Effector CD4-positive, alpha-beta T cell (primary cell): ENCODE results near the gene TSPAN3.

Experiments used
- DNase-seq: peaks from one replicate; pipeline ENCODE4 v3.0.0-alpha.2; 2020
- total RNA-seq: gene quantifications from one replicate; lab custom pipeline; 2026; lab: John Stamatoyannopoulos, UW

The TSPAN3 gene
- 8.4 reads per million, percentile 28 among the genes with 10 or more reads in this experiment for total RNA-seq

DNA sequence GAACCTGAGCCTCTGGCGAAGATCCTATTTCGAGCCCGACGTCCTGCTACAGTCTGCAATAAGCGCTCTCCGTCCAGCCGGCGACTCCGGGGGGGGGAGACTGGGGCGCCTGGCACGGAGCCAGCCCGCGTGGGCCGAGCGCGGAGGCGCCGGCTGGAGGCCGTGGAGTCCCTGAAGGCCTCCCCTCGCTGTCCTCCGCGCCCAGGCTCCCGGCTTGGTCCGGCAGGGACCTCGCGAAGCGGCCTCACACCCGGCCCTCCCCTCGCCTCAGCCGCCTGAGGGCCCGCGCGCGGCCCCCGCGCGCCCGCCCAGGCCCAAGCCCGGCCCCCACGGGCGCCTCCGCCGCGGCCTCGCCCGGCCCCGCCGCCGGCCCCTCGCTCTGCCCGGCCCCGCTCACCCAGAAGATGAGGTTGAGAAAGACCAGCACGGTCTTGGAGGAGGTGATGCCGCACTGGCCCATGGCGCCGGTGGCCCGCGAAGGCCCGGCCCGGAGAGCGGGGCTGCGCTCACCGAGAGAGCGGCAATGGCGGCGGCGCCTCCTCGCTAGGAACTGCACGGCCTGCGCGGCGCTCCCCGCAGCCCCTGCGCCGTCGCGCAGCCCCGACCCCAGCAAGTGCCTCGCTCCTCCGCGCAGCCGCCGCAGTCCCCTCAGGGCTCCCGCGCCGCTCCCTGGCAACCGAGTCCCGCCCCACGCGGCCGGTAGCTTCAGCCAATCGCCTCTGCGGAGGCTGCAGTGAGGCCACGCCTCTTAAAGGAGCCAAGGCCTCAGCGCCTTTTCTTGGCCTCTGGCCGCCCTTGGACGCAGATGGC is at the start of gene TSPAN3:
Gene TSPAN3, minus strand, starts transcription at position 615 of the 810 bp plus-strand sequence. Its CDS starts 155 bp downstream, at position 460.
- peak; percentile 89 for DNase-seq

DNA sequence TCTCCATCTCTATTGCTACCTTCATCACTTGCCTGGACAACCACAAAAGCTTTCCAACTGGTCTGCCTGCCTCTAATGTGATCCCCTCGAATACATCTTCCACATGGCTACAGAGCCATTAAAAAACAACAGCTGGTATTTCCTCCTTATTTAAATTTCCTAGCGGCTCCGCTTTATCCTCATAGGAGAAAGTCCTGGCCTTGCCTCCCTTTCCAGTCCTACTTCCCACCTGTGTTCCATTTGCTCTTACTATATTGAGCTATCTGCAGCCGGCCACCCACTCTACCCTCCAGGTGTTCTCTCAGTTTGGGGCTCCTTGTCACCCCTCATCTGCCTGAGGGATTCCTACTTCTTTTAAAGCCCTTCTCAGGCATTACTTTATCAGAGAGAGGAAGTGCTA is 49.7 kb upstream of the TSPAN3 start:
- DNase-seq = no peak

DNA sequence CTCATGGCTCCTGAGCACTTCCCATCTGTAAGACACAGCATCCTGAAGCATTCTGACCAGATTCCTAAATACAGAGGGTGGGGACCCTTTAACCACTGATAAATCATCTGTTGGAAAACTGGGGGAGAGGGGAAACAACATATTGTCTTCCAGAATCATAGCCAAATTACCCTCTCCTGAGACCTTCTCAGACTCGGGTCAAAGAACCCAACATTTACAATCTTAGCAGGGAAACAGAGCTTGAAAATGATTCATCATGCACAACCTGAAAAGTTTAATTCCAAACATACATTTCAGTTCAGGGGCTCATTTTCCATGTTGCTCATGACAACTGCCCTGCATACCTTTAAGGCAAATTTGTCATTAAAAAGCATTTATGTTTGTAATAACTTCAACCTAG is 48.5 kb upstream of the TSPAN3 start:
- no peak for DNase-seq

DNA sequence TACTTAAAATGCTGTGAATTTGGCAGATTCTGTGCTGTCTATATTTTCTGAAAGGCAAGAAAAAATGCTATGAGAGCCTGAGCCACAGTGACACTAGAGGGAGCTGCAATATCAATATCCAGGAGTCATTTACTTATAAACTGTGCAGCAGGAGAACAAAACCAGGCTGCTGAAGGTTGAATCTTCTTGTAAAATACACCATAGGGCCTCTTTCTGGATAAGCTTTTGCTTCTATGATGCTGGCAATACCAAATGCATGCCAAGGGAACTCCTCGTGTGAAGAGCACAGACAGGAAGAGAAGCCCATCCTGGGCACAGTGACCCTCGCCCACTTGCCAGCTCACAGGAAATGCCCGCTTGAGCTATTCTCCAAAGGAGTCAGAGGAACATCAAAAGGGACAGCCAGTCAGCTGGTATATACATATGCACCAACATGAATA is 48.0 kb upstream of the TSPAN3 start:
- DNase-seq = peak; percentile 7

DNA sequence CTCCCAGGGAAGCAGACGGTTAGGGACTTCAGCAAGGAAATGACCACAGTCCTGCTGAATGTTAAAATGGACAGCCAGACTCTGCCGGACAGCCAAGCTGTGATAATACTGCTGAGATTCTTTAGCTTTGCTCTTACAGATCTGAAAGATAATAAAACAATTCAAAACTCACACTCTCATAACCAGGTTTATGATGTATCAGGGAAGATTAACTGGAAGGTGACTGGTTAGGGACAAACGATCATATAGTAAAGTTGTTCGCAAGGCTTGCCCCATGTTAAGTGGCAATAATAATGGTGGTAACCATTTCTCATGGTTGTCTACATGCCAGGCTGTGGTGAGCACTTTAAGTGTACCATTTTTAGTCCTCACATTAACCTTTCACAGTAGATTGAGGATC is 44.3 kb upstream of the TSPAN3 start:
- DNase-seq = no peak

DNA sequence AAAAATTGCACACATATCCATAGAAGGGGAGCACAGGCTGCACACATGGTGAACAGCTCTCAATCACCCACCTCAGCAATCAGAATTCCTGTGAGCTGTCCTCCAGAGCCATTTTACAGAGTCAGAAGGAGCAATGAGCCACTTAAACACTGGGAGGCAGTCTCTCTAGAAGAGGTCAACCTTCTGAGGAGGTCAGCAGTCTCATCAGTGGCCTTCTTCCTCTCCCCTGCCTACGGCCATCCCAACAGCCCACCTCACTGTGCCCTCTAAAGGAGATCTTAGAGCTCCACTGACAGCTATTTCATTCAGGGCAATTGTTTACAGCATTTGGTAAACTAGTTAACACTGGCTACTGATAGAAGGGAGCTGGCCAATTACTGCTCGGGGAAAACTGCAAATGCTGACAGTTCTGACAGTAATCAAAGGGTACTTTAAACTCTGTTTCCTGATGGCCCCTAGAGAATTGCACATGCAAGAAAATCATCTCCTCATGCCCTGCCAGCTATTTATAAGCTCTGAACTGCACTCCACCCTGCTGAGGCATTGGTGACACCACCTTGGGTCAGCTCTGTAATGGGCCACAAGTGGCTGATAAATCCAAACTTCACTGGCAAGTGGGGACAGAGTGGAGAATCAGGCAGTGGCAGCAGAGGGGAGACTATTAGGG is 42.1 kb upstream of the TSPAN3 start:
- no peak for DNase-seq

DNA sequence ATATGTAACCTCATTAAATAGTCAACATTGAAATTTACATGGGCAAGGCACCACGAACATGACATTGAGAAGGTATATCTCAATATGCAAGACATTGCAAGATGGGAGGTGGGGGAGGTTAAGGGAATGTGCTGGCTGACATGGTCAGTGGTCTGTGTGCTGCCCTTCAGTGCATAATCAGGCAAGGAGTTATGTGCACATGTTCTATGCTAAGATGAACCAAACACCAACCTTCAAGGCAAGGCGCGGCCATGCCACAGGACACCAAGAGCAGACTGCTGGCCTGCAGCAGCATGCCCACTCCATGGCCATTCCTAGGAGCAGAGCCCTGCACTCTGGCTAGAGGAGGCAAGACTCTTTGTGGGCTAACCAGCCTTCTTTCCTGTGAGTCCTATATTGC is 40.9 kb upstream of the TSPAN3 start:
- DNase-seq = no peak

DNA sequence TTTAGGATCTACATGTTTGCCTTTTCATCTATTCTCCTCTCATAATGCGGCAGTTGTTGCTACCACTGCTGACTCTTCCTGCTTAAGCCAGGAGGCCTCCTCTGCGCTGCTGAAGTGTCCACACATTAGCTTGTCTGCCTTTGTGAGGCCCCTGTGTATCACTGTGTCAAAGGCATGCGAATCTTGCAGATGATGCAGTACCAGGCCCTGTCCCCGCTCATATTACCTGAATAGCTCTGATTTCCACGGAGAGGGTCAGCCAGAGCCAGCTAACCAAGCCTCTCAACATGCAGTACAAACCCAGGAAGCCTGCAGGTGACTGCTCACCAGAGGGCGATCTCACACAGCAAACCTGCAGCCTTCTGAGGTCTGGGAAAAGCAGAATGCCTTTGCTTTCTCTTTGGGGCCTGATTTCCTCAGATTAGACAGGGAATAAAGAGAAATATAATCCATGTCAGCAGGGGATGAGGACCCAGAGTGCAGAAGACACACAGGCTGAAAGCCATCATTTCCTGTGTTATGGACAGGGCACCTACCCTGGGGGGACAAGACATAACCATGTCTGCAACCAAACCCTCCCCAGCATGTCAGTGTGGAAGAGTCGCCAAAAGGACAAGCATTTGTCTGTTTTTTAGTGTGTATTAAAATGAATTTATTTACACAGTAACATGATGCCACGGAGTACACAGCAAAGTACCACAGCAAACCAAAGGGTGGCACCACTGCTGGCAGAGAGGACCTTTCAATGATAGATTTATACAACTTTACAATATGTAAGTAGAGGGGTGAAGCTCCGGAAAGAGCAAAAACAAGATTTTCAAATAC is 36.8 kb upstream of the TSPAN3 start:
- no peak for DNase-seq

DNA sequence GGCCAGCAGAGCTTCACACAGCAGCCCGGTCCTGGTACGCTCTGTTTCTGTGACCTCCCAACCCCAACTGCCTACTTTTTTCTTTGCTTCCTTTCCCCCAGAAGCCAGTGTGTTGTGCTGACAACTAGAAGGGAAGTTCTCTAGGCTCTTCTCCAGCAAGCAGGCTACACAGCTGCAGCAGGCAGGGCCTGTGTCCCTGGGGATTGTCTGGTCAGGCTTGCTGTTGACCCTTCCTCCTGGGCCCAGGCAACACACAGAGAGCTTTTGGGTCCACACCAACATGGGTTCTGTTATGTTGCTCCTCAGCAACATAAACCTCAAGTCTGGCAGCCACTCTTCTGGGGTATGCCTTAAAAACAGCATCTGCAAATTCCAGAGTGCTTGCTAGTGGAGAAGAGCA is 36.2 kb upstream of the TSPAN3 start:
- no peak for DNase-seq

DNA sequence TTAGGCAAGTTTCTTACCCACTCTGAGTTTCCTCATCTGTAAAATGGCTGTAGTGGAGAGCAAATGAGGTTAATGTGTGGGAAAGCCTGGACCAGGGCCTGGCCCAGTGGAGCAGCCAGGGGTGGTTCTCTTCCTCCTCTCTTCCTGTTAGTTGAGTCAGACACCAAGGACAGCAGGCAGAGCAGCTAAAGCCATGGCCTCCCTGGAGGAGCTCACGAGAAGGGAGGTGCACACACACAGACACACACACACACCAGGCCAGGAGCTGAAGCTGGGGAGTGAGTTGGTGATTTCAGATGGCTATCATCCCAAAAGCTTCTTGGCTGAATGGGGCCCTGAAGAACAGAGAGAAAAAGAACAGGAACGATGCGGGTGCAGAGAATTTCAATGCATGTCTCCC is 33.2 kb upstream of the TSPAN3 start:
- no peak for DNase-seq

DNA sequence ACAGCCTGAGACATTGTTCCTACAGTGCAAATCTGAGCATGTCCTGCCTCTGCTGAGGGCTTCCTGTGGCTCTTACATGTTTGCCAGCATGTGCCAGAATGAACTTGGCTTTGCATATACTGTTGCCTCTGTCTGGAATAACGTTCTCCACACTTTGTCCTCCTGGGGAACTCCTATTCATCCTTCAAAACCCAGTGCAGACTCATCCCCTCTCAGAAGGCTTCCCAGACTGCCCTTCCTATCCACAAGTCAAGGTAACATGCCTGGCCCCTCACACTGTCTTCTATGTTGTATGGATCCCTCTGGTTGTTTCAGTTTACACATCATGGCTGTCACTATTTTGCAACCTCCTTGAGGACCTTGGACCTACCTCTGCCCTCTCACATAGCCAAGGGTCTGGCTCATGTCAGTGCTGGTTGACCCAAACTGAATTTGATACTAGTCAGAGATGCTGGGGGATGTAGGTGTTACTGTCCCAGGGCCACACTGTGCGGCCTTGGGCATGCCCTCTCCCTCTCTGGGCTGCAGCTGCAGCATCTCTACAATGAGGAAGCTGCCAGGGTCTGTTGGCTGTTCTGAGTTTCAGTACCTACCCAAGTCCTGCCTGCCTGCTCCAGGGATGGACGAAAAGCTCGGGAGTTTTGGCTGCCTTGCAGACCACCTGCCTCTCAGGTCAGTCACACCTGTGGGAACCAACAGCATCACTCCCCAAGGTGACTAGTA is 29.0 kb upstream of the TSPAN3 start:
- no peak for DNase-seq

DNA sequence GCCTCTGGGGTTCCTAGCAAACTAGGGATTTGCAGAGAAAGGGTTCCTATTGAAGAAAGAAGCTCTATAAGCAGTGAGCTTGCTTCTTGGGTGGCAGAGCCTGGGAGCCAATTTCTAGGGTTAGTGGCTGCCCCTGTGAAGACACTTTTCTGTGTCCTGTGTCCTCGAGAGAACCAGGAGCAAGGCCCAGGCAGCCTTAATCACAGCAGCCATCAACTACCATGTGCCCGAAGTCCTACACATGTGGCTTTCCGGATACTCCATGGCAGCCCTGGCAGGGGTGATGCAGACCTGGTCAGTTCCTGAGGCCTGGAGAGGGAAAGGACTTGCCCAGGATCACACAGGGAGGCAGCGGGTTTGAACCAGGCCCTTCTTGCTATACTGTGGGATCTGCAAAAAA is 27.7 kb upstream of the TSPAN3 start:
- DNase-seq = no peak

DNA sequence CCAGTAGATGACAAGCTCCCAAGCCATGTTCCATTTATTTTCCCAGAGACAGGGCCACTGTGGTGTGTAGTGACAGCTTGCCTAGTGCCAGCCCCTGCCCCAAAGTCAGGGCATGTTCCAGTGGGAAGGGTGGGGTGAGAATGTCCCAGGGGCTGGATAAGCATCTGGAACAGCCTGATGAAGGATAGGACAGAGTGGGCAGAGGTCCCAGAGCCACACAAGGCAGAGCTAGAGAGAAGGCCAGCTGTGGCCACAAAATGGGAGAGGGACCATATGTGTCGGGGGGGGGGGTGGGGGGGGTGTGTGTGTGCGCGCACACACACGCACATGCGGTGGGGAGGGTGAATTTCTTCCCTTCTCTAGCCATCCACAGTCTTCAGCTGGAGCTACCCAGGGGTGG is 27.0 kb upstream of the TSPAN3 start:
- no peak for DNase-seq

DNA sequence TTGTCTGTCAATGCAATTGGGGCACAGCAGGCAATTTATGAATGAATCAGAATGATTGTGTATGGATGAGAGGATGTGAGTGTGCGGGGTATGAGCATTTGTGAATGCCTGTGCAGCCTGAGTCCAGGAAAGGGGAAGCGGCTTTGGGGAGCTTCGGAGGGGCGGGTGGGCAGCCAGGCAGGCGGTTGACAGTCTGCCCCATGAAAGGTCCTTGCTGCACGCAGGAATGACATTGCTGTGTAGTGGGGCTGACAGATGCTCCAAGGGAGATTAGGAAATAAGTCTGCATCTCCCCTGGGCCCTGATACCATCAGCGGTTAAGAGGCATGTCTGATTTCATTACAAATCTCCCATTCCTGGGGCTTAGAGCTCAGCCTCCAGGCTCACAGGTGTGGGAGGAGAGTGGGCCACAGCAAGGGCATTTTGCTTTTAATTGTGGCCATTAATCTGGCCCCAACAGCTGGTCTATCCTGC is 26.4 kb upstream of the TSPAN3 start:
- DNase-seq = no peak

DNA sequence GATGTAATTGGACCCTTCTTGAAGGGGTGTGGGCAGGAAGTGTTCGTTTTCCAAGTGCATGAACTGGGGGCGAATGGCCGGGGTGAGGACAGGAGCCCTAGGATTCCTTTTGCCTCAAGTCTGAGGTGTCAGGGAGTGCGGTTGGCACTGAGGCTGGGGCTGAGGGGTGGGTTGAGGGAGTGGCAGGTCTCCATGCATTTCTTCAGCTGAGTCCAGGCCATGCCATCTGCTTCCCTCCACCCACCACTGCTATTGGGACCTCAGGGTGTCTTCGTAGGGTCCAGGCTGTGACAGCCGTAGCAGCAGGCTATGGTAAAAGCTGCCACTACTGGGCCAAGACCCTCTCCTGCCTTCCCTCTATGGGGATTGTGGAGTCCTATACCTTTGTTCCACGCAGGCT is 25.6 kb upstream of the TSPAN3 start:
- DNase-seq = no peak

DNA sequence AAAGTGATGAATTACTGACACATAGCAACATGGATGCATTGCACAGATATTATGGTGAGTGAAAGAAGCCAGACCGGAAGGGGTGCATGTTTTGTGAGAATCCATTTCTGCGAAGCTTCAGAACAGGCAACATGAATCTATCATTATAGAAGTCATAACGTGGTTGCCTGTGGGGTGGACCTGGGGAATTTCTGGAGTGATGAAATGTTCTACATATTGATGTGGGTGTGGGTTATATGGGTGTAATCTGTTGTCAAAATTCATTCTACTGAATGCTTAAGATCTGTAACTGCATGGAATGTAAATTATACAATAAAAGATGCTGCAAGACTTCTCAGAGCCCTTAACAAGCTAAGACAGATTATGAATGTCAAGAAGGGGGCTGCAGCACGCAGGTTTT is 25.2 kb upstream of the TSPAN3 start:
- DNase-seq = no peak

DNA sequence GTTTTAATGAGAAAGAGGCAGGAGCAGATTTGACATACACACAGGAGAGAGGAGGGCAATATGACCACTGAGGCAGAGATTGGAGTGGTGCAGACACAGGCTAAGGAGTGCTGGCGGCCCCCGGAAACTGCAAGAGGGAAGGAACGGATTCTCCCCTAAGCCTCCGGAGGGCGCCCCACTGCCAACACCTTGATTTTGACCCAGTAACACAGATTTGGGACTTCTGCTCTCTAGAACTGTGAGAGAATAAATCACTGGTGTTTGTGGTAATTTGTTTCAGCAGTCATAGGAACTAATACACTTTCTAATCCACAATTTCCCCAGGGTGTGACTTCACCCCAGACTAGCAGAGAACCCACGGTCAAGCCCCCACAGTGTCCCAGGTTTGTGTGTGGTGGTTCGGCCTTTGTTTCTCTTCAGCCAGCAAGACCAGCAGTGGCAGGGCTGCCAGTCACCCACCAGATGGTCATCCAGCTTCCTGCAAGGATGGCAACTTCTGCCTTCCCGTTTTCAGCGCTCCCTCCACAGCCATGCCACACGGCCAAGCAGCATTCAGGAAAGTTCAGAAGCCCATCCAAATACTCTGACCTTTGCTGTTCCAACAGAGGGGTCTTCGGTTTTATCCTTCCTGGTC is 23.6 kb upstream of the TSPAN3 start:
- no peak for DNase-seq

DNA sequence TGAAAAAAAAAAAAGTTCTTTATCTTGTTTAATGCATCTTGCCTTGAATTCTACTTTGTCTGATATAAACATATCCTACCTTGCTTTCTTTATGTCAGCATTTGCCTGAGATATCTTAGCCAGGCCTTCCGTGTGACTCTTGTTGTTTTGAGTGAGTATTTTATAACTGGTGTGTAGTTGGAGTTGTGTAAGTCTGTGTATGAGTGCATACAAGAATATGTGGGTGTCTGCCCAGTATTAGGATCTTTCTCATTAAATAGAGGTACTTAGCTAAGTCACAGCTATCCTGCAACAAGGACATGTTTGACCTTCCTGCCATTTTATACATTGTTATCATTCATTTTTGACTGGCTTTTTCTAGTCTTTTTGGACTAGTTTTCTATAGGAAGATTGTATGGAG is 22.5 kb upstream of the TSPAN3 start:
- DNase-seq = no peak

DNA sequence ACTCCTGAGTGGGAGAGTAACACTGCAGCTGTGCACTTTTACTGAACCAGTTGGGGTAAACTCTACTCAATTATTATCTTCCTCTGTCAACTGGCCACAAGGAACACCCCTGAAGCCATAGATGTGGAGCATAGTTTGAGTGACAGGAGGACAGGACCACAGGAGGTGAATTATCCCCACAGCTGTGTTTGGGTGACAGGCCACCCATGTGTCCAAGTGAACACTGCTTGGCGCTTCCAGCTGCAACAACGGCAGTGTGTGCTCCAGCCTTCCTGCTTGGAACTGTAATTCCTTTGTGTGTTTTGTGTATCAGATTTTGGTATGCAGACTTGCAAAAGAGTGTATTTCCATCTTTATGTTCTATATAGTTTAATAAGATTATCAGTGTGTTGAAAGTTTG is 20.2 kb upstream of the TSPAN3 start:
- DNase-seq = no peak

DNA sequence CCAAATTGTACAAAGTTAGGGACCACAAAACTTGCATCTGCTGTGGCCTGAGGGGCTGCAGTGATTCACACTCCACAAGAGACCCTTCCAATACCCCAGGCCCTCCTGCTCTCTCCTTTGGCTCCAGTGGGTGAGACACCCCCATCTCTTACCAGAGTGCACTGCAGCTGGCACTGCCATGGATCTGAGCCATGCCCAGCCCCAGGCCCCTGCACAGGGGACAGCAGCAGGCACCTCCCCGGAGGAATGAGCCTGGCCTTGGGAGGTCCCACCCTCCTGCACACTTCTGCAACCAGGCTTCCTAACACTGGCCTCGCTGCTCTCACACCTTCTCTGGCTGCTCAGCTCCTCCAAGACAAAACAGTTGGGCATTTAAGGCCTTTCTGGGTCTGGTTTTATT is 16.3 kb upstream of the TSPAN3 start:
- DNase-seq = no peak

DNA sequence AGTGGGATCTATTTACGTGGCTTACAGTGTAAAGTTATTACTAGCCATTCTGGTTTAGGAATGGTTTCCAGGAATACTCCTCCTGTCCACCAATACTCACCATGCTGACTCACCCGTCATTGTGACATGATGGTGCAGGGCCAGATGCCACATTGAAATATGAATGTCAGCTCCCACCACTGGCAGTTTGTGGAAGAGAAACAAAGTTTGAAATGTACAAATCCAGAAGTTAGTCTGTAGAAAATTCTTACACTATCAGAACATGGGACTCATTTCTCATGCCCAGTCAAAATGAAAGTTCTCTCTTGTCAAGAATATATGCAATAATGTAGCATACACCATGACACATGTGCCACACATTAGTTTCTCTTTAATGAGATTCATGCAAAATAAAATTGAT is 14.4 kb upstream of the TSPAN3 start:
- DNase-seq = no peak

DNA sequence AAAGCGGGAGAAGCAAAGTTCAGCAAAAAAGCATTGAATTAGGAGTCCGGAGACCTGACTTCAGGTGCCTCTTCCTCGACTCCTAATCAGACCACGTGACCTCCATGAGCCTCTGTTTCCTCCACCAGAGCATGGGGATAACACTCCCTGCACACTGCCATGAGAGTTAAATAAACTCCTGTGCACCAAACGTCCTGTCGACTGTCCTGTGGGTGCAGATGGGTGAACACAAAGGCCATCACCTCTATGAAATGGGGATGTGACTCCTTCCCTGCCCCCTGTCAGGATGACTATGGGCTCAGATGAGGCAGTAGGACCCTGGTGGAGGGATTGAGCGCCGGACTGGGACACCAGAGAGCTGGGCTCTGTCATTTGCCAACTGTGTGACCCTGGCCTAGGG is 13.5 kb upstream of the TSPAN3 start:
- no peak for DNase-seq
